Activated CD4-positive, alpha-beta T cell treated with anti-CD3 and anti-CD28 coated beads, Interleukin-2, Interleukin-4, amounts not matched to agents 100 ng/mL and 50 ng/mL, durations not matched to agents 16 hours and 8 hours (primary cell): ENCODE data around the gene ZYX.
A peak's percentile ranks its signal among the peaks of the same experiment; 100 is the strongest.
"Not testable (repeated sequence)": the region's sequence is repeated elsewhere in the genome, so short reads cannot be mapped to it uniquely, and the experiment has no call there.

Source experiments
- DNase-seq: peaks from one replicate; pipeline ENCODE4 v3.0.0-alpha.2; 2020; ENCODE audit warnings: low spot score

ZYX gene

DNA sequence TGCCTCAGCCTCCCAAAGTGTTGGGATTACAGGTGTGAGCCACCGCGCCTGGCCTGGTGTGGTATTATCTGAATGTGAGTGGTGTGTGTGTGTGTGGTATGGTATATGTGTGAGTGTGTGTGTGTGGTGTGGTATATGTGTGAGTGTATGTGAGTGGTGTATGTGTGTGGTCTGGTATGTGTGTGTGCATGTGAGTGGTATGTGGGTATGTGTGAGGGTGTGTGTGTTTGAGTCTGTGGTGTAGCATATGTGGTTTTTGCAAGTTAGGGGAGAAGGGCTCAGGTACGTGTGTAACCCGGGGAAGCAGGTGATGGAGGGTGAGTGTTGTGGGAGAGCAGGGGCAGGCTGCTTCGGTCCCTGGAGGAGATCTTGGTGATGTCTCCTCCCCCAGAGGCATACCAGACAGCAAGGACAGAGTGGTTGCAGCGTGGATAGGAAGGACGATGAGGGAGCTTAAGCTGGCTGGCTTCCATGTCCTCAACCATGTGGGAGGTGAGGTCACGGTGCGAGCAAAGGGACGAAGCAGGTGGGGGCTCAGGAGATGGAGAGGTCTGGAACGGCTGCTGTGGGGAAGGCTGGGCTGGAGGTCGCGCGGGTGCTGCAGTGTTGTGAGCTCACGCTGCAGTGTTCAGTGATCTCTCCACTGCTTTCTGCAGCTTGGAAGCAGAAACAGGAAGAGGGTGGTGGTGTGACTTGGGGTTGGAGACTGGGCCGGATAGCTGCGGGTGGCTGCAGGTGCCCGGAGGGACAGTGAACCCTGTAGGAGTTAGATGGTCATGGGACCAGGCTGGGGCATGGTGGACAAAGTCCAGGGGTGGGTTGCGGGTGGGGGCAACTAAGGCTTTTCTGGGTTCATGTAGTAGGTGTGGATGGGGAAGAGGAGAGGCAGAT is 5.0 kb downstream of the ZYX start:
- DNase-seq, result peak; percentile 41

DNA sequence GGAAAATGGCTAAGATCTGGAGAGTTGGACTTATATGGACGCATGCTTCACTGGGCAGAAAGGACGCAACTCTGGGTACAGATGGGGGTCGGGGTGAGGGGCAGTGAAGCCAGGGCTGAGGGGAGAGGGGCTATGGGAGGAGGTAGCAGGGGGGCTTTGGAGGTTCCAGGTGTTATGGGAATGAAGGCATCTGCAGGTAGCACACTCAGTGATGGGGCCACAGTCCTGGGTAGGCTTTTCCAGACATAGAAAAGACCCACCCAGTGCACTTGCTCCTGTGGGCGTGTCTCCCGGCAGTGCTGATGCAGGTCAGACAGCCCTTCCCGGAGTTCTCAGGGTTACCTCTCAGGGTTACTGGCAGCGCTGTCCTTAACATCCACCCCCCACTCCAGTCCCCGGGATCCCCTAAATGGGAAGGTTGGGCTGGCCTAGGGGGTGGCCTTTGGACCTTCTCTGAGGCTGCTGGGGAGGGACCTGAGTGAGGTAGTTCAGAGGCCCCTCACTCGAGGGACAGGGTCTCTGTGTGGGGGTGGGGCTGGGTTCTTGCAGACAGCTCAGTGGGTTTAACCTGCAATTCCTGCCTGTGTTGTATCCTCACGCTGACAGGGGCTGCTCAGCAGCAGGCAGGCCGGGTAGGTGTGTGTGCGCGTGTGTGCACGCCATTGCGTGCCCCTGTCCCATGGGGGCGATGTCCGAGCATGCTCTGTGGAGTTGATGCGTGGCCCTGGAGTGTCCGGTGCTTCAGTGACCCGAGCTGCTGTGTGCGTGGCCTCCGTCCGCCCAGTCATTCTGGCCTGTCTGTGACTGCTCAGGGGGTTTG is 6.2 kb downstream of the ZYX start:
- no peak for DNase-seq

DNA sequence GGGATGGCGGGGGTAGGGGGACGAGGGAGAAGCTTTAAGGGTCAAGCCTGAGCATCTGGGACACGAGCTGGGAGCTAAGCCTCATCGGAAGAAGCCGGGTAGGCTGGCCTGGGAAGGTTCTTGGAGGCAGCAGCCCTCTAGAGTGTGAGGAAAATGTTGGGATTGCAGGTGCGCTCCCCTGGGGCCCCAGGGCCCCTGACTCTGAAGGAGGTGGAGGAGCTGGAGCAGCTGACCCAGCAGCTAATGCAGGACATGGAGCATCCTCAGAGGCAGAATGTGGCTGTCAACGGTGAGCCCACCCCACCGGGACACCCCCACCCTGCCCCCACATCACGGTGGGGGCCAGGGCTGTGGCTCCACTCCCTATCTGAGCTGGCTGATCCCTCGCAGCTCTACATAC is 6.9 kb downstream of the ZYX start:
- DNase-seq, result no peak

DNA sequence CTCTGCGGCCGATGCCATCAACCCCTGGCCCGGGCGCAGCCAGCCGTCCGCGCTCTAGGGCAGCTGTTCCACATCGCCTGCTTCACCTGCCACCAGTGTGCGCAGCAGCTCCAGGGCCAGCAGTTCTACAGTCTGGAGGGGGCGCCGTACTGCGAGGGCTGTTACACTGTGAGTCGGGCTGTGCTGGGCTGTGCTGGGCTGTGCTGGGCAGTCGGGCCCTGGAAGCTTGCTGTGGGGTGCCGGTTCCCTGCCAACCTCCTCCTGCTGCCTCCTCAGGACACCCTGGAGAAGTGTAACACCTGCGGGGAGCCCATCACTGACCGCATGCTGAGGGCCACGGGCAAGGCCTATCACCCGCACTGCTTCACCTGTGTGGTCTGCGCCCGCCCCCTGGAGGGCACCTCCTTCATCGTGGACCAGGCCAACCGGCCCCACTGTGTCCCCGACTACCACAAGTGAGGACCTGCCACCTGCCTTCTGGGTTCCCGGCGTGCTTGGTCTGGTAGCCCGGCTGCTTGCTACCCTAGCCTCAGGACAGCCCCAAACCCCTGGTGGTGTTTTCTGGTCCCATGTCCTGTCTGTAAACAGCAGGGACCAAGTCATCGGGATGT is 7.5 kb downstream of the ZYX start:
- DNase-seq, result no peak

DNA sequence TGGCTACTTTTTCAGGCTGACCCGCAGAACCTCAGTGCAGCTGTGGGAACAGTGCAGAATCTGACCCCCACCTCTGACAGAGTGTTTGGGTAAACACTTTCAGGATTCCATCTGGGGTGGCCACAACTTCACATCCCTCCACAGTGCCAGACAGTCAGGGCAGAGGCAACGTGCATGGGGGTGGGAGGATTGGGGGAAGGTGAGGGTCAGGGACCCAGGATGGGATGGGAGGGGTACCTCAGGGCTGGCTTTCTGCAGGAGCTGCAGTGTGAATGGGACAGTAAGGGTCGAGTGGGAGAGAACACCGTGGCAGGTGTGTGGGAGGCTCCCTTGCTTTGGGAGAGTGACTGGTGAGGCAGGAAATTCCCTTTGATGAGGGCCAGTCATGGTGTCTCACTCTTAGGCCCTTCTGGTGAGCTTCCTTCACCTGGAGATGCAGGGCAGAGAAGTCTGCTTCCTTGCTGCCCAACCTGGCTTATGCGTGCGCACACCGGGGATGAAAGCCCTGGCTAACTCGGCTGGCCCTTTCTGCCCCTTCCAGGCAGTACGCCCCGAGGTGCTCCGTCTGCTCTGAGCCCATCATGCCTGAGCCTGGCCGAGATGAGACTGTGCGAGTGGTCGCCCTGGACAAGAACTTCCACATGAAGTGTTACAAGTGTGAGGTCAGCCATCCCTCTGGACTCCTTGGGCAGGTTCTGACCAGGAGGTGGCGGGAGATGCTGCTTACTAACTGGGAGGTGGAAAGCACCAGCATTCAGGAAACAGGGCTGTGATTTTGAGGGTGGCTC is 8.4 kb downstream of the ZYX start:
- DNase-seq, result no peak

DNA sequence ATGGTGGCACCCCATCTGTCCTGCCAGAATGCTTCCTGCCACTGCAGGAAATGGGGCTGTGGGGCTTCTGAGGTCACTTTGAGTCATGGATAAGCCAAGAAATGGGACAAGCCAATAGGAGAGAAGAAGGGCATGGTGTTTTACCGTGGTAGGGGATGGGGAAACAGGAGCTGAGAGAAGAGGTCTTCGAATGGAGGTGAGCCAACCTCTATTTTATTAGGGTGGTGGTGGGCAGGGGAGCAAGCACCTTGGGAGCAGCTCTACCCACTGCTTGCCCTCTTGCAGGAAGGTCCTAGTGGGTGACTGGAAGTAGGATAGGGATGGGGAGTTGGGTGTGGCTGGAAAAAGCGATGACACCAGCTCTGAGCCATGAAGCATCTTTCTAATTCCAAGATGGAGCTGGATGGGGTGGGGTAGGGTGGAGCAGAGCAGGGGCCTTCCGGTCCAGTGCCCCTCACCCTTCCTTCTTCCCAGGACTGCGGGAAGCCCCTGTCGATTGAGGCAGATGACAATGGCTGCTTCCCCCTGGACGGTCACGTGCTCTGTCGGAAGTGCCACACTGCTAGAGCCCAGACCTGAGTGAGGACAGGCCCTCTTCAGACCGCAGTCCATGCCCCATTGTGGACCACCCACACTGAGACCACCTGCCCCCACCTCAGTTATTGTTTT is 9.1 kb downstream of the ZYX start:
- no peak for DNase-seq

DNA sequence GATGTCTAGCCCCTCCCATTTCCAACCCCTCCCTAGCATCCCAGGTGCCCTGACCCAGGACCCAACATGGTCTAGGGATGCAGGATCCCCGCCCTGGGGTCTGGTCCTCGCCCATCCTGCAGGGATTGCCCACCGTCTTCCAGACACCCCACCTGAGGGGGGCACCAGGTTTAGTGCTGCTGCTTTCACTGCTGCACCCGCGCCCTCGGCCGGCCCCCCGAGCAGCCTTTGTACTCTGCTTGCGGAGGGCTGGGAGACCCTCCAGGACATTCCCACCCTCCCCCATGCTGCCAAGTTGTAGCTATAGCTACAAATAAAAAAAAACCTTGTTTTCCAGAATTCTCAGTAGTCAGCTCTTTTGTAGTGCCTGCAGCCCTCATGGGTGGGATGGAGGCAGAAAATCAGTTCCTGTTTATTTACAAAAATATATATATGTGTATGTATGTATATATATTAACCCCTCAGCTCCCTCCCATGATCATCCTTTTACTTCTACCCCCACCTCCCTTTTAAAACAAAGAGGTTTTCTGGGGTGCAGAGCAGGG is 9.7 kb downstream of the ZYX start:
- DNase-seq, result no peak

DNA sequence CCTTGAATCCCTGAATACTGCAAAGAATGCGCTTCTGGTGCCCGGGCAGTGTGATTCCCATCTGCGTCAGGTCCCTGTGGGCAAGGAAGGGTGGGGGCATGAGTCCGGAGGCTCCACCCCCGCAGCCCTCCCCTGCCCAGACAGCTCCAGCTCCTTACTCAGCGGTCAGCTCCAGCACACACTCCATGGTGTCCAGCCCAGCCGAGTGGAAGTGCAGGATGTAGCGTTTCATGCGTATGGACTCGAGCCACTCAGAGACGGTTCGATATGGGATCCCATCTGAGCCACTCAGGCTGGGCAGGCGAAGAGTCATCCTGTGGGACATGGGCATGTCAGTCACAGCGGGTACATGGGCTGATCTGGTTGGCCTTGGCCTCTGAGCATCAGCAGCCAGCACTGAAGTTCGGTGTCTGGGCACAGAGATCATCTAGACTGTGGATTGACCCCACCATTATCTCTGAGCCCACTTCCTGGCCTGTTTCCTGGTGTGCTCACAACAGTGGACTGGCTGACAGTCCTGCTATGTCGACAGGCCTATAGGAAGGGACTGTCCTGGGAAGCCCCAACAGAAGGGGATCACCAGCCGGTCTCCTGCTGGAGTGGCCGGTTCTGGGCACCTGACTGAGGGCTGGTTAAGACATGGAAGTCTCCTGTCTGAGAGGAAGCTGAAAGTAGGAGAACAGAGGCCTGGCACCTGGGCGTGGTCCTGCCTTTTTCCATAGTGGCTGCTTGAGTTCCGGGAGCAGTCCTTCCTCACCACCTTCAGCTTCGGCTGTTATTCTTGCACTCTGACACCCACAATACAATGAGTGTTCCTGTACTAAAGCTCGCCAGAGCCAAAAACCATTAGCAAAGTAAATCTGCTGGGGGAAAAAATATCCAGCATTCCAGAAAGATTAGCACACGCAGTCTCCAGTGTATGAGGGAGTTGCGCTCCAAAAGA is 10.6 kb downstream of the ZYX start:
- DNase-seq, result no peak

DNA sequence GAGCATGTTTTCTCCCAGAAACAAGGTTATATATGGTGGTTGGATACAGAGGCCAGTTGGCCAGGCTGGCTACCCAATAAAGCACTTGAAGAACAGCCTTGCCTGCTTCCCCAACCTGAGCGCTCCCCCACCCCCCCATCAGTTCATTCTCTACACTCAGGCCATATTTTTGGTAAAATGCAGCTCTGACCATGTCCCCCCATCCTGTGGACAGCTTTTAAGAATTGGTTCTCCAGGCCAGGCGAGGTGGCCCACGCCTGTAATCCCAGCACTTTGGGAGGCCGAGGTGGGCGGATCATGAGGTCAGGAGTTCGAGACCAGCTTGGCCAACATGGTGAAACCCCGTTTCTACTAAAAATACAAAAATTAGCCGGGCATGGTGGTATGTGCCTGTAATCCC is 11.3 kb downstream of the ZYX start:
- not testable (repeated sequence) for DNase-seq

DNA sequence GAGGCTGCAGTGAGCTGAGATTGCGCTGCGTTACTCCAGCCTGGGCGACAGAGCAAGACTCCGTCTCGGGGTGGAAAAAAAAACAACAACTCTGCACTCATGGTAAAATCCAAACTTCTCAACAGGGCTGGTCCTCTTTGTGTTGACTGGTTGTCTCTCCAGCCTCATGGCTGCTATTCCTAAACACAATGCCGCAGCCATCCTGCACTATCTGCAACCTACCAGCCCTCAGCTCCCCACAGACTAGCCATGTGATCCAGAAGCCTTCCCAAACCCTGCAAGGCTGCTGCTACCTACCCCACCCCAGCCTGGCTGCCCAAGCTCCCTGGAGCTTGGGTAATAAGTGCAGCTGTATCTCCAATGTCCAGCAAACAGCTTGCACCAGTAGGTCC is 11.7 kb downstream of the ZYX start:
- no peak for DNase-seq

DNA sequence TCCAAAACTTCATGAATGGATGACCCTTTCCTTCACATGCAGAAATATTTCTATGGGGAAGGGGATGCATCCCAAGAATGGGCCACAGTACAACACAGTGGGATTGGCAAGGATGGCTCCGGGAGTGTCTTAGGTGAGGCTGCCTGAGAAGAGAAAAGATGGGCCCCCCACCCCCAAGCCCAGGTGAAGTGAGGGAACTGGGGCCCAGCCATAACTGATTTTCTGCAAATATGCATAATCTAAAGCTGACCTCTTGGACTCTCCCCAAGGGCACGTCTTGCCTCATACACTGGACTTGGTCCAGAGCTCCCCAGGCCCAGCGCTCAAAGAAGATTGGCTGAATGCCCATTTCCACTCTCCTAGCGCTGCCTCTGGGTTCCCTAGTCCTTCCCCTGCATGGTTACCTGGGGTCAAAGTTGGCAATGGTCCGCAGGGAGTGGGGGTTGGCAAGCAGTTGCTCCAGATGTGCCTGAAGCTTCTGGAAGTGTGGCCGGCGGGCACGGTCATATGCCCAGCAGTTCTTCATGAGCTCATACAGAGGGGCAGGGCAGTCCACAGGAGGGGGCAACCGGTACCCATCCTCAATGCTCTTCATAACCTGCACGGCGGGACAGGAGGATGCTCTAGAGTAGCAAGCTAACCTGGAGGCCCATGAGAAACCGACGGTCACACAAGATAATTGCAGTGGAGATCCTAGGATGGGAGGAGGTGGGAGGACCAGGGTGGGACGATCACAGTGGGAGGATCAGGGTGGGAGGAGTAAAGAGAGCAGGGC is 12.3 kb downstream of the ZYX start:
- DNase-seq, result no peak

DNA sequence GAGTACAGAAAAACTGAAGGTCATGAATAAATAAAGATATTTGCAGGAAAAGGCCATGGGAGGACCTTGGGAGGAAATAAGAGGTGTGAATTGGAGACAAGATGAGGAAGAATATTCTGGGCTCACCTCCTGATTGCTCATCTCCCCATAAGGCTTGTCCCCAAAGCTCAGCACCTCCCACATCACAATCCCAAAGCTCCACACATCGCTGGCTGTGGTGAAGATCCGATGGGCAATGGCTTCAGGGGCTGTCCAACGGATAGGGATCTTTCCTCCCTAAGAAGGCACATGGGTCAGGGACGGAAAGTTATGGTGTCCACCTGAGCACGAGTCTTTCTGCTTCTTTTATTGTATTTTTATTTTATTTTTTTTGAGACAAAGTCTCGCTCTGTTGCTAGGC is 12.9 kb downstream of the ZYX start:
- DNase-seq, result no peak

DNA sequence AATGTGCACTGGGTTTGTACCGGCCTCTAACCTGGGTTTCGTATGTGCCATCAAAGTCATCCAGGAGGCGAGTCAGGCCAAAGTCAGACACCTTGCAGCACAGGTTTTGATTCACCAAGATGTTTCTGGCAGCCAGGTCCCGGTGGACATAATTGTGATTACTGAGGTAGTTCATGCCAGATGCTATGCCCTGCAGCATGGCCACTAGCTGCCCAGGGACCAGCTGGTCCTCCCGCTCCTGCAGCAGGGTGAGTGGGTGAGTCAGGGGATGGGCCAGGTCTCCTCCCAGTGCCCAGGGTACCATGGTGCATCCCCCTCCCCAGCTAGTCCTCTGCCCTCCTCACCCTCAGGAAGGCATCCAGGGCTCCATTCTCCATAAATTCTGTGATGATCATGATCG is 13.6 kb downstream of the ZYX start:
- no peak for DNase-seq

DNA sequence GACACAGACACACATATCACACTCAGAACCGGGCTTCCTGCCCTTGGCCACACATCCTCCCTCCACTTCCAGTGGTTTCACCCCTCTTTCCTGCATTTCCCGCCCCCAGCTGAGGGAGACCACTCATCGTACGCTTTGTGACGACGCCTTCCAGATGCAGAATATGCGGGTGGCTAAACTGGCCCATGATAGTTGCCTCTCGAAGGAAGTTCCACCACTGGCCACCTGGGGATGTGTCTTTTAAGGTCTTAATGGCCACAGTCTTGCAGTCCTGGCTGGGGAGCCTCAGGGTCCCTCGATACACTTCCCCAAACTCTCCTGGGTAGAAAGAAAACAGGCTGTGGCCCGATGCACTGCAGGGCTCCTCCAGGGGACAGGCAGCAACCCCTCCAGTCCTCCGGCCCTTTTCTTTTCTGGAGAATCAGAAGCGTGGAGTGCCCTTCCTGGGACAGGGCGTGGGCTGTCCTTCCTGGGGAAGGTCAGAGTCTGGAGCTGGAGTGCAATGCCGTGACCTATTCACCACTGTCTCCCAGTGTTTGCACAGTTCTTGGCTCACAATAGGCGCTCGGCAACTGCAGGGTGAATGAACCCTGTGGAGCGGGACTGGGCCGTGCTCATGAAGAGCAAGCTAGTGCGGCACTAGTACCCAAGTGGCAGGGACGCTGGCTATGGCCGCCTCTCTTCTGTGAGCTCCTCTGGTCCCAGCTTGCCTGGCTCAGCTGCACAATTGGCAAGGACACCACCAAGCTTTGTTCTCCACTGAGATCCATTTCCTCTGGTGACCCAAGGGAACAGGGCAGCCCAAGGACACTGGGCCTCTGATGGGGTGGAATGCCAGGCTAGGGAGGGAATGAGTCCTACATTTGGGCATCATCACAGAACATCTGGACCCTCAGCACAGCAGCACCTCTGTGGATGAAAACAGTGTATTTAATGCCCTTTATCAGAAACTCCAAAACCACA is 14.3 kb downstream of the ZYX start:
- no peak for DNase-seq

DNA sequence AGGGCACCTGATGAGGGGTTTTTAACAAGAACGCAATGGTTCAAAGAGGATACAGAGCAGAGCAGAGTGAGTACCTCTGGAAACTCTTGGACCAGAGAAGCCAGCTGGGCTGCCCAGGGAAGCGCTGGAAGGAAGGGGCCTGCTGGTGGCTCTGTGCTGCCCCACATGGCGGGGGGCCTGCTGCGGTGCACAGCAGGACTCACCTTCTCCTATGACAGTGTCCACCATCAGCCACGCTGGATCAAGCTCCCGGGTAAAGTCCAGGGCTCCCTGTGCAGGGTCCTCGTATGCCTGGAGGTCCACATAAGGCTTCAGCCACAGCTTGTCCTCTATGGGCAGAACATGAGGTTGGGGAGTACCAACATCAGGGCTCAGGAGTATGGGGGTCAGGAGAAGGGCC is 15.0 kb downstream of the ZYX start:
- DNase-seq, result no peak

DNA sequence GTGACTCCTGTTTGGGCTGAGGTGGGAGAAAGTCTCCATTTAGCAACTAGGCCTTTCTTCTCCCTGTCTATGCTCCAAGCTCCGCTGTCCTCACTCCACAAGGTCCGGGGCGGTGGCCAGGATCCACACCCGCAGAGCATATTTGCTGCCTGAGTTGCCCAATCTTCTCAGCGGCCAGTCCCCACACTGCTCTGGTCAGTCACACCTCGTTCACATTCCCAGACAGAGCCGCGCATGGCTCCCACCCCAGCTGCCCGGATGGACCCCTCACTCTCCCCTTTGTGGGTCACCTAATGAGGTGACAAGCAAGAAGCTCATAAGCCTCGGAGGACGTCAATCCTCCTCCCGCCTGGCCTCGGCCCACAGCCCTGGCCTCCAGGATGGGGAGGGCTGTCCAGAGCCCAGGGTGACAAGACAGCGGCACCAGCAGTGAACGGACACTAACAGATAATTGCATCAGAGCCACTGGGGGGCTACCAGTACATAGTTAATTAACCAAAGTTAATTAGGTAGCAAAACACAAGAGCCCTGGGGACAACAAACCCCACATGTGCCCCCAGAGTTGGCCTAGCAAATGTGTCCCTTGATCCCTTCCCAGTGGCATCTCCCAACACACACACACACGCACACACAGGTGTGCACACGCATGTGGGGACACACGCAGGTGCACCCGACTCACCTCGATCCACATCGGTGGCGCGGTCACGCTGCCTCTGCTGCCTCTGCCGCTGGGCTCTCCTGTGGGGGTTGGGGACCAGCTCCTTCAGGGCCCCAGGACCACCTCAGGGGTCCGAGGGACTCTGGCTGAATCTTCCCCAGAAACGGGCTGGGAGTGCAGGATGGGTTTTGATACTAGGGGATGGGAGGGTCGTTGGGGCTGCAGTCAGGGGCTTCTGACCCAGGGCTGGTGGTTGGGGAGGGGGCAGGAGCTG is 15.7 kb downstream of the ZYX start:
- no peak for DNase-seq
